K562 (cell line): ENCODE results near the gene AIFM1. TPM values are rescaled to one million over a fixed set of nuclear protein-coding genes. Genes with fewer than 3 reads are reported as not detected.

Experiments
- COPS2 ChIP-seq: fragments of 450-650 bp; conservative IDR thresholded peaks from 2 replicates; pipeline ENCODE4 v1.6.1; 2016; ENCODE audit warnings: mild to moderate bottlenecking, moderate library complexity
- GABPB2 ChIP-seq: fragments of 250-450 bp; sonication (Bioruptor Pico); conservative IDR thresholded peaks from 2 replicates; pipeline ENCODE4 v1.5.1; 2021; ENCODE audit warnings: mild to moderate bottlenecking
- HNRNPH1 ChIP-seq: fragments of 200-400 bp; formaldehyde crosslinking; optimal IDR thresholded peaks from 2 replicates; pipeline ENCODE3; 2017; ENCODE audit warnings: low read depth, mild to moderate bottlenecking, low read length, moderate library complexity
- JUND ChIP-seq, 2 experiments: IDR thresholded peaks; 2 replicates in 1 of 2; 3 replicates in 1 of 2; pipeline ENCODE4 v1.6.1; 2011; ENCODE audit warnings: borderline replicate concordance in 2 of 2, low read depth in 2 of 2, low read length in 2 of 2, improper control_type of control experiment in 1 of 2, missing biosample characterization in 1 of 2, missing genetic modification characterization in 1 of 2, missing genetic modification reagents in 1 of 2
- KLF1 ChIP-seq: fragments of 450-650 bp; IDR thresholded peaks from 2 replicates; pipeline ENCODE4 v1.6.1; 2016; ENCODE audit warnings: missing genetic modification characterization, missing compliant biosample characterization
- MAFF ChIP-seq: IDR thresholded peaks from 2 replicates; pipeline ENCODE4 v1.6.1; 2012; ENCODE audit warnings: low read length, improper control_type of control experiment
- MYBL2 ChIP-seq, 2 experiments: fragments of 450-650 bp in 1 of 2; sonication (generic) in 1 of 2; formaldehyde crosslinking in 1 of 2; IDR thresholded peaks; 2 replicates each; pipeline versions ENCODE4 v1.6.1 to v1.8.1; 2017 to 2022; ENCODE audit warnings: borderline replicate concordance in 1 of 2, inconsistent platforms in 1 of 2, low read depth in 1 of 2, mild to moderate bottlenecking in 1 of 2, missing genetic modification reagents in 1 of 2, moderate library complexity in 1 of 2
- RAD21 ChIP-seq, 2 experiments: fragments of 250-450 bp in 1 of 2; fragments of 450-650 bp in 1 of 2; sonication (Bioruptor Pico) in 1 of 2; formaldehyde crosslinking in 1 of 2; IDR thresholded peaks in 1 of 2; conservative IDR thresholded peaks in 1 of 2; 2 replicates each; pipeline versions ENCODE4 v1.4.0 to v1.8.0; 2020 to 2022; ENCODE audit warnings: mild to moderate bottlenecking in 2 of 2, moderate library complexity in 1 of 2
- RHOXF2B ChIP-seq: fragments of 250-450 bp; sonication (Bioruptor Pico); conservative IDR thresholded peaks from 2 replicates; pipeline ENCODE4 v1.5.1; 2021
- ZC3H11A ChIP-seq: IDR thresholded peaks from 2 replicates; pipeline ENCODE4 v1.6.1; 2012; ENCODE audit warnings: low read depth, low read length, improper control_type of control experiment
- ZNF764 ChIP-seq: fragments of 250-450 bp; sonication (Bioruptor Pico); IDR thresholded peaks from 2 replicates; pipeline ENCODE4 v1.4.0; 2020; ENCODE audit warnings: low read depth, mild to moderate bottlenecking, moderate library complexity
- ZSCAN32 ChIP-seq: fragments of 450-650 bp; formaldehyde crosslinking; IDR thresholded peaks from 2 replicates; pipeline ENCODE4 v1.4.0; 2020; ENCODE audit warnings: mild to moderate bottlenecking, moderate library complexity
- polyA plus RNA-seq, 8 experiments: library from polyadenylated mRNA; depleted of rRNA in 4 of 8; stranded (reverse) in 5 of 8; unstranded in 3 of 8; fragments of >200 nt; fragmentation: Nextera tagmentation in 2 of 8; fragmentation: Illumina TruSeq in 1 of 8; extraction: Ambion mirVana in 2 of 8; extraction: Trizol in 1 of 8; gene quantifications; 2 replicates each; pipeline versions ENCODE4 v1.2.1 to v1.2.3, GENCODE V29; 2011 to 2014; ENCODE audit warnings: inconsistent platforms in 1 of 8, missing spikeins in 1 of 8
- total RNA-seq, 7 experiments: library from RNA; depleted of rRNA in 6 of 7; stranded (reverse); fragments of >200 nt in 6 of 7; fragmentation: Illumina TruSeq in 2 of 7; extraction: Trizol in 2 of 7; gene quantifications; 2 replicates each; pipeline versions ENCODE4 v1.2.1 to v1.2.3, GENCODE V29; 2011 to 2021; ENCODE audit warnings: low replicate concordance in 1 of 7
- TF ChIP-seq, protein P1 (sequence below): fragments of 250-450 bp; sonication (Bioruptor Pico); IDR thresholded peaks from 2 replicates; pipeline ENCODE4 v1.8.0; 2021; ENCODE audit warnings: moderate library complexity, mild to moderate bottlenecking, inconsistent platforms
- TF ChIP-seq, protein P2 (sequence below): fragments of 250-450 bp; sonication (Bioruptor Pico); IDR thresholded peaks from 2 replicates; pipeline ENCODE4 v1.5.0; 2021
- TF ChIP-seq, protein P3 (sequence below), 3 experiments: IDR thresholded peaks in 2 of 3; conservative IDR thresholded peaks in 1 of 3; 2 replicates each; pipeline ENCODE4 v1.5.1; 2011 to 2012; ENCODE audit warnings: low read length in 3 of 3, mild to moderate bottlenecking in 3 of 3, control low read depth in 2 of 3, improper control_type of control experiment in 1 of 3, inconsistent platforms in 1 of 3, low read depth in 1 of 3, mixed read lengths in 1 of 3, moderate library complexity in 1 of 3; ENCODE audit not compliant: insufficient read depth in 2 of 3

Gene AIFM1
- total and polyA plus RNA-seq, 9 of the 15 experiments (the other 6 are each of a cell fraction or from before 2014, with no cell fraction given), result 51.0 to 117 (median 91.2) TPM

DNA sequence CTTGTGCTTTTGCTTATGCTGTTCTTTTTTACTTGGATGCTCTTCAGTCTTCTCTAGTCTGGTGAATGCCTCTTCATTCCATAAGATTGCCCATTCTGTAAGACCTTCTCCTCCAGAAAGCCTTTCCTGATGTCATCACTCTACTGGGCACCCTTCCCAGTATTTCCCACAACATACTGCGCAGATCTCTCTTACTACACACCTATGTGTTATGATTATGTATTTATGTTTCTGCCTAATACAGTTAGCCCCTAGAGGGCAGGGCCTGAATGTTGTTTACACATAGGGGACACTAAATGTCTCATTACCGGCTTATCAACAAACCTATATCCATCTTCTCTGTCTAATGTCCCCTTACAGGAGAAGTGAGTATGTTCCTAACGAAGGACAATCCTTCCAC is 21.1 kb downstream of the AIFM1 start (continued):
- peak in 1 of 2 experiments; percentile 52; a peak in 3 of 4 replicates for TF ChIP-seq RAD21 (CRISPR knock-in tag; conservative IDR thresholded peaks at IDR 0.05 in 1 of 2, IDR thresholded peaks at IDR 0.05 in 1 of 2)
- no peak for TF ChIP-seq JUND (IDR thresholded peaks at IDR 0.05; ENCODE audit: borderline replicate concordance, low read depth, low read length)
- no peak for TF ChIP-seq JUND (tag; IDR thresholded peaks at IDR 0.05; ENCODE audit: borderline replicate concordance, low read depth, low read length)
- TF ChIP-seq ZC3H11A, result no peak
- TF ChIP-seq COPS2, result no peak
- TF ChIP-seq, protein P1, sequence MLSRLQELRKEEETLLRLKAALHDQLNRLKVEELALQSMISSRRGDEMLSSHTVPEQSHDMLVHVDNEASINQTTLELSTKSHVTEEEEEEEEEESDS (CRISPR knock-in tag), result no peak
- TF ChIP-seq HNRNPH1, result no peak
- TF ChIP-seq, protein P2, sequence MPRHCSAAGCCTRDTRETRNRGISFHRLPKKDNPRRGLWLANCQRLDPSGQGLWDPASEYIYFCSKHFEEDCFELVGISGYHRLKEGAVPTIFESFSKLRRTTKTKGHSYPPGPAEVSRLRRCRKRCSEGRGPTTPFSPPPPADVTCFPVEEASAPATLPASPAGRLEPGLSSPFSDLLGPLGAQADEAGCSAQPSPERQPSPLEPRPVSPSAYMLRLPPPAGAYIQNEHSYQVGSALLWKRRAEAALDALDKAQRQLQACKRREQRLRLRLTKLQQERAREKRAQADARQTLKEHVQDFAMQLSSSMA, result no peak
- TF ChIP-seq, protein P3, sequence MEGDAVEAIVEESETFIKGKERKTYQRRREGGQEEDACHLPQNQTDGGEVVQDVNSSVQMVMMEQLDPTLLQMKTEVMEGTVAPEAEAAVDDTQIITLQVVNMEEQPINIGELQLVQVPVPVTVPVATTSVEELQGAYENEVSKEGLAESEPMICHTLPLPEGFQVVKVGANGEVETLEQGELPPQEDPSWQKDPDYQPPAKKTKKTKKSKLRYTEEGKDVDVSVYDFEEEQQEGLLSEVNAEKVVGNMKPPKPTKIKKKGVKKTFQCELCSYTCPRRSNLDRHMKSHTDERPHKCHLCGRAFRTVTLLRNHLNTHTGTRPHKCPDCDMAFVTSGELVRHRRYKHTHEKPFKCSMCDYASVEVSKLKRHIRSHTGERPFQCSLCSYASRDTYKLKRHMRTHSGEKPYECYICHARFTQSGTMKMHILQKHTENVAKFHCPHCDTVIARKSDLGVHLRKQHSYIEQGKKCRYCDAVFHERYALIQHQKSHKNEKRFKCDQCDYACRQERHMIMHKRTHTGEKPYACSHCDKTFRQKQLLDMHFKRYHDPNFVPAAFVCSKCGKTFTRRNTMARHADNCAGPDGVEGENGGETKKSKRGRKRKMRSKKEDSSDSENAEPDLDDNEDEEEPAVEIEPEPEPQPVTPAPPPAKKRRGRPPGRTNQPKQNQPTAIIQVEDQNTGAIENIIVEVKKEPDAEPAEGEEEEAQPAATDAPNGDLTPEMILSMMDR (IDR thresholded peaks at IDR 0.05 in 2 of 3, conservative IDR thresholded peaks at IDR 0.05 in 1 of 3; ENCODE audit: insufficient read depth in 2 of 3, low read depth in 1 of 3, low read length in 3 of 3), result peak in 2 of 3 experiments; percentile 10 to 40; a peak in 2 of 6 replicates
- no peak for TF ChIP-seq GABPB2
- TF ChIP-seq KLF1 (tag), result no peak
- TF ChIP-seq ZNF764 (CRISPR knock-in tag), result no peak
- no peak for TF ChIP-seq MAFF
- no peak for TF ChIP-seq RHOXF2B (CRISPR knock-in tag)
- no peak for TF ChIP-seq ZSCAN32 (CRISPR knock-in tag)
- no peak for TF ChIP-seq MYBL2 (IDR thresholded peaks at IDR 0.05; ENCODE audit: low read depth)
- no peak for TF ChIP-seq MYBL2 (CRISPR knock-in tag; IDR thresholded peaks at IDR 0.05; ENCODE audit: borderline replicate concordance)
